Posterior vena cava (tissue), 2 donors: Measurements from ENCODE around the gene LARP4B. TPM values are rescaled to one million over a fixed set of nuclear protein-coding genes. Genes with fewer than 3 reads are reported as not detected.

Experiments
- DNase-seq: peaks from one replicate; pipeline ENCODE4 v3.0.0-alpha.2; 2020; ENCODE audit warnings: low spot score
- intact Hi-C, 2 donors: fragments of 100-400 bp; cut with DNase I; formaldehyde crosslinking; loops; one replicate each; pipeline versions ENCODE4 v1.14.1 to v1.14.2; 2022 to 2023
- total RNA-seq, 2 donors: library from RNA; stranded (reverse); fragmentation: NEBNext Ultra II Directional; extraction: Animal tissue kit (Norgen Biotek cat#: 25700); gene quantifications; one replicate each; pipeline ENCODE4 v1.2.1, GENCODE V29; 2021
- donor health status: DM: yes; HTN: yes; CAD: no.
- donor health status: DM: yes; HTN: yes; CAD: no.

Gene LARP4B
- total RNA-seq, 2 donors from 2014 or later: 49.6 to 57.8 TPM

DNA sequence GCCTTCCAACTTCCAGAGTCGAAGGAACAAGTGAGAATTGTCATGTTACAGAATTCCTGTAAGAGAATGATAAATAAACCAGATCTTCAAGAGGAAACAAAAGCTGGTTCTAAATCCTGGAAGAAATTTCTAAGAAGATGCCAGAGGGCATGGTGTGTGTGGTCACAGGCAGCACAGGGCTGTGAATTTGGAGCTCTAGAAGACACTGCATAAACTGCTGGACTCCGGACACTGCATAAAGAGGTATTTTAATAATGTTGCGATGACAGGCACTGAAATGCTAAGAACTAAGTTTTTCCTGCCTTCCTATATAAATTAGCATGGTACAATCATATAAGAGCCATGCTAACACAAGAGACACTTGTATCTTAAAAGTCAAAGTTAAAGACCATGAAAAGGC, 86.0 kb downstream of the LARP4B start:
- intact Hi-C loops: no loop called here

GRCh38 chr10:844552-844951, 87.0 kb downstream of the LARP4B start:
- intact Hi-C loops: no loop called here
- no peak for DNase-seq

More for the DNA sequence above, 86.0 kb downstream of the LARP4B start:
- no peak for DNase-seq

DNA sequence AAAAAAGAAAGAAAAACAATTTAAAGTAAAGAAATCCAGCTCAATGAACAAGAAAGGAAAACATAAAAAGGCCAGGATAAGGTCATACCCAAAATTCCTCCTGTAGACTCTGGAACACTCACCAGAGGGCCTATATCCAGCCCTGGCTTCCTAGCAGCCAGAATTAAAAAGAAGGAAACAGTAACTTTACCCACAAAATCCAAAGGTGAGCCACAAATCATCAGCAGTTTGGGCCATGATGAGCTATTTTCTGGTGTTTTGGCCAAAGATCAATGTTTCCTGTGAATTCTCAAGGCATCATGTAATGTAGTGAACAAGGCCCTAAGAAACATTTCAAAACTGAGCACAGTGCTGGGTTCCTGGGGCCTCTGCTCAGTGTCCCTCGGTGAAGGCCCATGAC, 87.8 kb downstream of the LARP4B start:
- intact Hi-C loops: no loop called here
- DNase-seq: no peak

- intact Hi-C loops: no loop called here
- no peak for DNase-seq
These were observed 88.7 kb downstream of the LARP4B start for GRCh38 chr10:842795-843194.

GRCh38 chr10:841535-841934, 90.0 kb downstream of the LARP4B start:
- no peak for DNase-seq
- intact Hi-C loops: no loop called here

DNA sequence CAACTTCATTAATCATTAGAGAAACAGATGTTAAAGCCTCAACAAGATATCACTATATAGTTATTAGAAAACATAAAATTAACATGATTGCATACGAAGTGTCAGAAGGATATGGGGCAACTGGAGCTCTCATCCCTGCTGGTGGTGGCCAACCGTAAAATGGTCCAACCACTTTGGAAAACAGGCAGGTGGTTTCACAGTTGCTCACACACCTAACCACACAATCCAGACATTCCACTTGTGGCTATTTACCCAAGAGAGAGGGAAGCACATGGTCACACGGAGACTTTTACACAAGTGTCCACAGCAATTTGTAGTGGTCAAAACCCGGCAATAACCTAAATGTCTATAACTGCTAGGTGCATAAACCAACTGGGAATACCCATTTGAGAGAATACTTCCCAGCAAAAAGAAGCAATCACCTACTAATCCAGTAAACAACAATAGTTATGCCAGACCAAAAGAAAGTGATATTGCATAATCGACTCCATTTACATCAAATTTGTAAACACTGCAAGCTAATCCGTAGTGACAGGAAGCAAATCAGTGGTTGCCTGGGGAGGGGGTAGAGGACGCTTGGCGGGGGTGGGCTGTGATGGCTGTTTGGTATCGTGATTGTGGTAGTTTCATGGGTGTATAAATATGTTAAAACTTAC, 91.8 kb downstream of the LARP4B start:
- no peak for DNase-seq
- intact Hi-C loops: no loop called here

GRCh38 chr10:836782-837181, 94.7 kb downstream of the LARP4B start:
- no peak for DNase-seq
- intact Hi-C loops: no loop called here

DNA sequence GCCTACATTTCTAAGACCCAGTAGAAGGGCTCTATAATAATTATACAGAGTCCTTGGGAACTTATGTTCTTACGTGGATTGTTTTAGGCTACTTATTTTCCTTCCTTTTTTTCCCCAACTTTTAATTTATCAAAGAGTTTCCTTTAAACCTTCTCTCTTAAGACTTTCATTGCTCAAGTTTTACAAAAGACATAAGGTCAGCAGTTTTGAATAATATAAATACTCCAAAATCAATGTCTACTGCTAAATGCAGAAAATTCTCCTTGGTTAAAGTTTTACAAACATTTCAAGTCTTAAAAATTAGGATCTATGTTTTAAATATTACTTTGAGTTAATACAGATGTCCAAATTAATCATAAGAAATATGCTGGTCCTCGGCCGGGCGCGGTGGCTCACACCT, 97.0 kb downstream of the LARP4B start:
- DNase-seq: no peak
- intact Hi-C loops: no loop called here

DNA sequence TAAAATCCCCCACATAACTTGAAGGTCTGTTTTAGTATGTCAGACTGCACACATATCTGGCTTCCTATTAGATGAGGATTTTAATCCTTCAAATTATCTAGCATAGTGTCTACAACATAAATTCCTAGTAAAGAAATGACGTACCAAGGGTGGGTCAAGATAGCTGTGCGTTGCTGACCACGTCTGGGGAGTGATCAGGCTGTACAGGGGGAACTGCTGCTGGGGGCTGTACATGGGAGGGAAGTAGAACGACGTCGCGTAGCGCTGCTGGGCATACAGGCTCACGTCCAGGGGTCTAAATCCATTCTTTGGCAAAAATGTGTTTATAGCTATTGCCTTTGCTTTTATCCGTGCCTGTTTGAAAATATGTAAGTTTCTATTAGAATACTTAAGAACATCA, 102.3 kb downstream of the LARP4B start:
- DNase-seq: no peak
- intact Hi-C loops: no loop called here

DNA sequence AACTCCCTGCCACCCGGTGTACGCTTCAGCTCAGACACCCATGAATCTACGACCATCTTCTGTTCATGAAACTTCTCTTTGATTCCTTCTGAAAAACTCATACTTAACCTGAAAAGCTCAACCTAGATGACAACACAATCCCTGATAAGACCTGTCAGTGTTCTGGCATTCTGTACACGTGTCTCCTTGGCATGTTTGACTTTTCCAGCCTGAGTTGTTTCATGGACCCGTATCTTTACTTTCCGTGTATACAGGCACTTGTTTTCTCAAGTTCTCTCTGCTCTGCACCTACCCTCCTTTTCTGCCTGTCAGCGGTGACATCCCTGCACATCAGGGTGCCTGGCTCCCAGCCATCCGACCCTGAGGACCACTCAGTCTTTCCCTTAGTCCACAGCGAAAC, 103.3 kb downstream of the LARP4B start:
- intact Hi-C loops: no loop called here
- no peak for DNase-seq

DNA sequence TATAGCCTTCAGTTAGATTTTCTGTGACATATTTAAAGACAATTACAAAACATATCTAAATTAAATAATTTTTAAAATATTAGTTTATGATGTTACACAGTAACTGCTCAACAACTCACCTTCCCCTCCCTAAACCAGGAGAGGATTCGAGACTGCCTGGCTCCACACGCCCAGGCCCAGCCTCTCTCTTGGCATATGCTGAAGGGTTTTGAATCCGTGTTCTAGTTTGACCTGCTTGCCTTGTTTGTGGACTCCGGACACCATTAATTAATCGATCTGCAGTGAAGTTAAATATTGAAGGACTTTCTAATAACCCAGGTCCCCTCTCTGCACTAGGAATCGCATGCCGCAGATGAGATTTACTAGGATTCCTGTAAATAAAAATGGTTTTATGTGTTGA, 106.6 kb downstream of the LARP4B start:
- intact Hi-C loops: no loop called here
- no peak for DNase-seq

DNA sequence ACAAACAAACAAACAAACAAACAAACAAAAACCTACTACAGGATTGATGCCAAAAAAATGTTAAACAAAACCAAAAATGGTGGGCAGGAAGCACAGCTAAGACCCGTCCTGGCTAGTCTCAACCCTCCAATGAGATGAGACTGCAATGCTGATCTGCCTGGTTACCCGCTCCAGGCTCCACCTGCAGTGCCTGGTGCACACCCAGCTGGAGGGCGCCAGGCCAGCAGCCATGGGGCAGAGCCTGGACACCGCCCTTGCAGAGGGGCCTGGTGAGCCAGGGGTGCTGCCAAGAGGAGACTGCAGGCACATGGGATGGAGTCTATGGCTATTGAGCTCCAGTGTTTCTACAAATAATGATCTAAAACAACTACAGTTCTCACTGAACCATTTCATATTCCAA, 107.0 kb downstream of the LARP4B start:
- no peak for DNase-seq
- intact Hi-C loops: no loop called here

- DNase-seq: no peak
- intact Hi-C loops: no loop called here
These were observed 108.7 kb downstream of the LARP4B start for GRCh38 chr10:822661-823367.

DNA sequence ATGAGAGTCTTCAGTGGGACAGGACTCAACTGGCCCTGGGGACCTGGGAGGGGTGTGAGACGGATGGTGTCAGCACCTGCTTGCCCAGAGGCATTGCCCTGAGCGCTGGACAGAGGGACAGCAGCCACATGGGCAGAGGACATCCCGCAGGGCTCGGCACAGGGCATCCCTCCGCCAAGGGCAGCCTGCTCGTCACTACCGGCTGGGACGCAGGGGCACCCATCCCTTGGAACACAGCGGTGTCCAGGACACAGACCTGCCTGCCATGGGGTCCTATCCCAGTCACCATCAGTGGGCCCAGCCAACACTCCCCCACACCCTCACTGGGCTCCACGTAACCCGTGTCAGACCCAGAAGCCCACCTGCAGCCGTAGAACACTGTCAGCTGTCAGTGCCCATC, 109.3 kb downstream of the LARP4B start:
- no peak for DNase-seq
- intact Hi-C loops: no loop called here

- no peak for DNase-seq
- intact Hi-C loops: no loop called here
These were observed 110.2 kb downstream of the LARP4B start for GRCh38 chr10:821322-821721.

GRCh38 chr10:819816-820215, 111.7 kb downstream of the LARP4B start:
- no peak for DNase-seq
- intact Hi-C loops: no loop called here

DNA sequence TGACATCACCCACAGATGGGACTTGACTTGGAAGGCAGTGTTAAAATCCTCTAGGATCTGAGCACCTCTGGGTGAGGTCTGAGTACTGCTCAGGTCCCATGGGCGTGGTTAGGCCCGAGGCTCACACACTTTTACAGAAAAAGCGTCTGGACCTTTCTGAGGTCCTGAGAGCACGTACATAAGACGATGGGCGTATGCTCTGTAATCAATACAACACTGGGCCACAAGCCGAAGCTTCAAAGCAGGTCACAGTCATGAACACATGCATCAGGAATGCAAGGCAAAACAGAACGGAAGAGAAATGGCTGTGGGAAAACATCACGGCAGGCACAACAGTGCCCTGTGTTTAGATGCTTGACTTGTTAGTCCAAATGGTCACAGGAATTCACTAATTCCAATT, 112.2 kb downstream of the LARP4B start:
- no peak for DNase-seq
- intact Hi-C loops: no loop called here

DNA sequence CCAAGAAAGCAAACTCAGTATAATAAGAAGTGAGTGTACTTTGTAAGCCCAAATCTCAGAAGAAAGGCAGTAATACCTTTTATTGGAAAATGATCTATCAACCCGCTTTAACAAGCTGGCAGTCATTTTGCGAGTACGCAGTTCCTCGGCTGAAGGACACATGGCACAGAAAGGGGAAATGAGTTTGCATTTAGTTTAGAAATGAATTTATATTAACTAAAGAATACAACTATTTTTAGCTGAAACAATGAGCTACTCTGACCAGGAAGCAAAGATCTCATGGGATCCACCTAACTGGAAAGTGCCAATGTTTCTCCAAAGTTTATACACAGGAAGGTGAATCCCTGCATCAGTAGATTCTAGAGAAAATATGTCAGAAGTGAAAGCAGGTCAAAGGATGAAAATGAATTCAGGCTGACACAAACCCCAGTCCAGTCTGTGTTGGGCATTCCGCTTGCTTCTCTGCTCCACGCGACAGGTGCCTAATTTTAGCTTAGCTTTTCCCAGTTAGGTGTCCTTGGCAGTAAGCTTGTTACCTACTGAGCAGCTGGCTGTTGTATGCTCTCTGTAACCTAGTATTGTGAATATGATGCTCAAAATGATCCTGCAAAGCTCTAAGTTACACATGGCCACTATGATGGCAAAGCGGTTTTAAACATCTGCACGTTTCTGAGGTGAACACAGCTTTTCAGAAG, 112.8 kb downstream of the LARP4B start:
- intact Hi-C loops: no loop called here
- DNase-seq: no peak

- intact Hi-C loops: no loop called here
- no peak for DNase-seq
These were observed 113.5 kb downstream of the LARP4B start for GRCh38 chr10:818010-818409.

DNA sequence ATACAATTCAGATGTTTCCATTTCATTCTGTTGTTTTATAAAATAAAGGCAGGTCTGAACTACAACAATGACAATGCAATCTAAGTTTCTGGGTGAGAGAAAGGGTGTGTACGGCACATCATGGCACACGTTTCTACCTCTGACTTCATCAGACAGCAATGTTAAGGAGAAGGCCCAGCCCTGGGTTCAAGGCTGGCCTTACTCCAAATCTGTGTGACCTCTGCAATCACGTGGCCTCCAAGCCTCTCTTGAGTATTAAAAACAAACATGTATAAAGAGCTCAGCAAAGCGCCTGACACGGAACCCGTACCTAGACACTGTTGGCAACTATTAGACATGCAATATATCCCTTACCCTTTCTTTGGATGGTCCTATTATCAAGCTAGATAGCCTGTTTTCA, 114.1 kb downstream of the LARP4B start:
- intact Hi-C loops: no loop called here
- DNase-seq: no peak

DNA sequence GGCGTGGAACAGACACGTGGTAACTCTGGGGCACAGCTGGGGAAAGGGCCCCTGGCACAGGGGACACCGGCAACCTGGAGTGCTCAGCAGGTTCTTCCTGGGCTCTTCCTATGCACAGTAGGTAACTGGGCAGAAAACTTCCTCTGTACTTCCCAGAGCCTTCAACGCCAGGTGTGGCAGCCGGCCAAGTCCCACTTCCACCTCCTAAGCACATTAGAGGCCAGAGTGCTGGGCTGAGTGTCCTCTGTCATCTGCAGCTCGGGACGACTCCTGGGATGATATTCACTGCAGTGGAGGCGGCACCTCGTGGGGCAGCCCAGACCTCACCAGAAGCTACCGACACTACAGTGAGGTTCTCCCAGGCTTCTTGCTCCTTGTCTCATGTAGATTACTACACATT, 114.5 kb downstream of the LARP4B start:
- intact Hi-C loops: no loop called here
- no peak for DNase-seq
